Body of pancreas (tissue), 4 donors: ENCODE results near the gene CRTAC1.

Experiments
- POLR2A ChIP-seq, 3 donors: fragments of 450-650 bp; IDR thresholded peaks; one replicate each; pipeline ENCODE4 v1.6.1; 2016; ENCODE audit warnings: antibody characterized with exemption in 3 of 3, mild to moderate bottlenecking in 2 of 3
- TF ChIP-seq, protein P1 (sequence below), 7 experiments: fragments of 450-650 bp in 4 of 7; fragments of 200-600 bp in 3 of 7; sonication (generic) in 3 of 7; IDR thresholded peaks; one replicate each; pipeline ENCODE4 v1.5.1; 2016 to 2019; ENCODE audit warnings: antibody characterized with exemption in 7 of 7

DNA sequence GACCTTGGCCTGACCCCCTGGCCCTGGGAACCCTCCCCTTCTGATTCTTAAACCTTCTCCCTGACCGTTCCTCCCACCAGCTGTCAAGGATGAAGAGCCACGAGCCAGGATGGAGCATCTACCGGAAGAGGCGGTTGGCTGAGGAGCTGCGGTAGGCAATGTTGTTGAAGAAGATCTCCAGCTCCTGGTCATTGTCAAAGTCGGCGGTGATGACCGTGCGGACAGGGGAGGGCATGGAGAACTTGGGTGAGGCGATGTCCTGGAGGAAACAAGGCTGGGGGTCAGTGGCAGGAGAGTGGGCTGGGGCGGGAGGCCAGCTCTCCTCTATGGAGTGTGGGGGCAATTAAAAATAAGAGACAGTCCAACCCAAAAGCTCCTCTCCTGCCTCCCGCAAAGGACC is 129.0 kb downstream of the CRTAC1 start:
- TF ChIP-seq POLR2A (IDR thresholded peaks at IDR 0.05): no peak
- TF ChIP-seq, protein P1, sequence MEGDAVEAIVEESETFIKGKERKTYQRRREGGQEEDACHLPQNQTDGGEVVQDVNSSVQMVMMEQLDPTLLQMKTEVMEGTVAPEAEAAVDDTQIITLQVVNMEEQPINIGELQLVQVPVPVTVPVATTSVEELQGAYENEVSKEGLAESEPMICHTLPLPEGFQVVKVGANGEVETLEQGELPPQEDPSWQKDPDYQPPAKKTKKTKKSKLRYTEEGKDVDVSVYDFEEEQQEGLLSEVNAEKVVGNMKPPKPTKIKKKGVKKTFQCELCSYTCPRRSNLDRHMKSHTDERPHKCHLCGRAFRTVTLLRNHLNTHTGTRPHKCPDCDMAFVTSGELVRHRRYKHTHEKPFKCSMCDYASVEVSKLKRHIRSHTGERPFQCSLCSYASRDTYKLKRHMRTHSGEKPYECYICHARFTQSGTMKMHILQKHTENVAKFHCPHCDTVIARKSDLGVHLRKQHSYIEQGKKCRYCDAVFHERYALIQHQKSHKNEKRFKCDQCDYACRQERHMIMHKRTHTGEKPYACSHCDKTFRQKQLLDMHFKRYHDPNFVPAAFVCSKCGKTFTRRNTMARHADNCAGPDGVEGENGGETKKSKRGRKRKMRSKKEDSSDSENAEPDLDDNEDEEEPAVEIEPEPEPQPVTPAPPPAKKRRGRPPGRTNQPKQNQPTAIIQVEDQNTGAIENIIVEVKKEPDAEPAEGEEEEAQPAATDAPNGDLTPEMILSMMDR (IDR thresholded peaks at IDR 0.05): no peak
